SU-DHL-6 (cell line): ENCODE results near the gene ZNF628.

Experiments
- H2AFZ ChIP-seq: fragments of 200-600 bp; sonication (generic); 2 replicates; pipeline ENCODE4 v1.6.1; 2014; ENCODE audit warnings: low read depth, mild to moderate bottlenecking, moderate library complexity, mixed read lengths, antibody characterized with exemption, low read length; ENCODE audit not compliant: severe bottlenecking
- H3F3A ChIP-seq: fragments of 200-600 bp; shearing (Covaris generic); 2 replicates; pipeline ENCODE4 v1.6.0; 2016; ENCODE audit warnings: antibody characterized with exemption, mild to moderate bottlenecking; ENCODE audit not compliant: insufficient read depth
- H3K27ac ChIP-seq: fragments of 200-600 bp; sonication (generic); 2 replicates; pipeline ENCODE4 v1.5.1; 2016; ENCODE audit warnings: low read depth, mild to moderate bottlenecking, low read length, moderate library complexity, mixed read lengths
- H3K27me3 ChIP-seq: fragments of 200-600 bp; sonication (generic), shearing (Covaris generic); 2 replicates; pipeline ENCODE4 v1.6.0; 2014; ENCODE audit warnings: mild to moderate bottlenecking, low read length
- H3K36me3 ChIP-seq: fragments of 200-600 bp; sonication (generic); 2 replicates; pipeline ENCODE4 v1.6.1; 2014; ENCODE audit warnings: mild to moderate bottlenecking, low read length, mixed read lengths
- H3K4me2 ChIP-seq: fragments of 300-600, 200-600 bp; shearing (Covaris generic), sonication (generic); 2 replicates; pipeline ENCODE4 v1.6.0; 2014; ENCODE audit warnings: low read length, low read depth, mild to moderate bottlenecking; ENCODE audit not compliant: poor library complexity, severe bottlenecking
- H3K4me3 ChIP-seq: fragments of 200-600 bp; sonication (generic); 2 replicates; pipeline ENCODE4 v1.5.1; 2014; ENCODE audit warnings: antibody characterized with exemption, low read length, mild to moderate bottlenecking, mixed read lengths; ENCODE audit not compliant: insufficient read depth, poor library complexity, severe bottlenecking
- H3K79me2 ChIP-seq: fragments of 200-600 bp; sonication (generic); 2 replicates; pipeline ENCODE4 v1.6.1; 2014; ENCODE audit warnings: mild to moderate bottlenecking, low read length, moderate library complexity; ENCODE audit not compliant: insufficient read depth
- H3K9ac ChIP-seq: fragments of 200-600 bp; sonication (generic); 2 replicates; pipeline ENCODE4 v1.7.0; 2014; ENCODE audit warnings: mild to moderate bottlenecking, low read length
- H3K9me2 ChIP-seq: fragments of 200-600 bp; sonication (generic); replicated peaks from 2 replicates; pipeline ENCODE4 v1.6.1; 2014; ENCODE audit warnings: low read length; ENCODE audit not compliant: insufficient read depth
- H3K9me3 ChIP-seq: fragments of 200-600 bp; sonication (generic); 2 replicates; pipeline ENCODE4 v1.6.1; 2014; ENCODE audit warnings: low read length, mixed read lengths; ENCODE audit not compliant: insufficient read depth
- H4K20me1 ChIP-seq: fragments of 200-600 bp; sonication (generic); 2 replicates; pipeline ENCODE4 v1.6.1; 2014; ENCODE audit warnings: low read depth, mild to moderate bottlenecking, antibody characterized with exemption, low read length, moderate library complexity, mixed read lengths
- EZH2phosphoT487 ChIP-seq: fragments of 200-600 bp; sonication (generic), shearing (Covaris generic); conservative IDR thresholded peaks from 2 replicates; pipeline ENCODE4 v1.6.1; 2018; ENCODE audit warnings: mild to moderate bottlenecking, antibody characterized with exemption, low read length, moderate library complexity, mixed read lengths
- TF ChIP-seq, protein P1 (sequence below): fragments of 200-600 bp; sonication (generic); IDR thresholded peaks from one replicate; pipeline ENCODE4 v1.5.1; 2017; ENCODE audit warnings: antibody characterized with exemption, mild to moderate bottlenecking, low read length, moderate library complexity; ENCODE audit not compliant: insufficient read depth, poor library complexity, severe bottlenecking

The ZNF628 gene

DNA sequence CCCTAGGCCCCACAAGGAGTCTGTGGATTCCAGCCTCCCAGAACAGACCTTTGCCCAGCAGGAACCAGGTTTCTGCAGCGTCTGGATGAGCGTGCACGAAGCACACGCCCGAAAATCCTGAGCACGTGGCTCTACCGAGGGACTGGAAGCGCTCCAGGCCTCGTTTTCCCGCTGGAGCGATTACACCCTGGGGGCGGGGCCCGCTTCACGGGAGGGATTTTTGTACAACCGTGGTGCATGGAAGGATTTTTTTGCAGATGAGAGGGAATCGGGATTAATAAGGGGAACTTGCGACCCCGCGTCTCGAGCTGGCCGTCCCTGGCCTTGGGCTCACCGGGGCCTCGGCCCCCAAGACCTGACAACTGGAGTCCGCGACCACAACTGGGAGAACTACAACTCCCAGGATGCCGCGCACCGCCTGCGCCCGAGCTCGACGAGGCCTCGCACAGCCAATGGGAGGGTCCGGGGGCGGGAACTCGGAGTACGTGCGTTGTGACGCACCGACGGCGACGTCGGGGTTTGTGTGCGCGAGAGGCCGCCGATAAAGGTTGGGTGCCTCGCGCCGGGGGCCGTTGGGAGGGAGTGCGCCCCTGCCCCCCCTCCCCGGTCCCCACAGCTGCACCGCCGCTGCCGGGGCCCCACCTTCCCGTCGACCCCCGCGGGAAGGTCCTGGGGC is at the start of gene ZNF628:
ZNF628 (plus strand) TSS at position 518 of the 676 bp plus-strand sequence. CDS start 3,294 bp downstream, outside the sequence.
- H3K79me2 ChIP-seq, result peaks cover 14% of the 10 kb centered on the region; the same call in 1 of the 2 replicates
- H3K4me3 ChIP-seq, result peak within 1 kb of the TSS; percentile 76
- no peaks in the 10 kb centered on the region for H3K36me3 ChIP-seq
- no peaks in the 10 kb centered on the region for H3K9me3 ChIP-seq
- H2AFZ ChIP-seq, result peak within 1 kb of the TSS; percentile 90
- TF ChIP-seq, protein P1, sequence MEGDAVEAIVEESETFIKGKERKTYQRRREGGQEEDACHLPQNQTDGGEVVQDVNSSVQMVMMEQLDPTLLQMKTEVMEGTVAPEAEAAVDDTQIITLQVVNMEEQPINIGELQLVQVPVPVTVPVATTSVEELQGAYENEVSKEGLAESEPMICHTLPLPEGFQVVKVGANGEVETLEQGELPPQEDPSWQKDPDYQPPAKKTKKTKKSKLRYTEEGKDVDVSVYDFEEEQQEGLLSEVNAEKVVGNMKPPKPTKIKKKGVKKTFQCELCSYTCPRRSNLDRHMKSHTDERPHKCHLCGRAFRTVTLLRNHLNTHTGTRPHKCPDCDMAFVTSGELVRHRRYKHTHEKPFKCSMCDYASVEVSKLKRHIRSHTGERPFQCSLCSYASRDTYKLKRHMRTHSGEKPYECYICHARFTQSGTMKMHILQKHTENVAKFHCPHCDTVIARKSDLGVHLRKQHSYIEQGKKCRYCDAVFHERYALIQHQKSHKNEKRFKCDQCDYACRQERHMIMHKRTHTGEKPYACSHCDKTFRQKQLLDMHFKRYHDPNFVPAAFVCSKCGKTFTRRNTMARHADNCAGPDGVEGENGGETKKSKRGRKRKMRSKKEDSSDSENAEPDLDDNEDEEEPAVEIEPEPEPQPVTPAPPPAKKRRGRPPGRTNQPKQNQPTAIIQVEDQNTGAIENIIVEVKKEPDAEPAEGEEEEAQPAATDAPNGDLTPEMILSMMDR, result no peak
- no peak for TF ChIP-seq EZH2phosphoT487
- peak within 1 kb of the TSS; percentile 63 for H3K9ac ChIP-seq
- no peaks in the 10 kb centered on the region for H4K20me1 ChIP-seq
- peak within 1 kb of the TSS; percentile 77 for H3K4me2 ChIP-seq
- no peaks in the 10 kb centered on the region for H3K27me3 ChIP-seq
- H3K9me2 ChIP-seq, result no peaks in the 10 kb centered on the region
- peak within 1 kb of the TSS; percentile 65 for H3K27ac ChIP-seq
- H3F3A ChIP-seq, result no peaks in the 10 kb centered on the region

DNA sequence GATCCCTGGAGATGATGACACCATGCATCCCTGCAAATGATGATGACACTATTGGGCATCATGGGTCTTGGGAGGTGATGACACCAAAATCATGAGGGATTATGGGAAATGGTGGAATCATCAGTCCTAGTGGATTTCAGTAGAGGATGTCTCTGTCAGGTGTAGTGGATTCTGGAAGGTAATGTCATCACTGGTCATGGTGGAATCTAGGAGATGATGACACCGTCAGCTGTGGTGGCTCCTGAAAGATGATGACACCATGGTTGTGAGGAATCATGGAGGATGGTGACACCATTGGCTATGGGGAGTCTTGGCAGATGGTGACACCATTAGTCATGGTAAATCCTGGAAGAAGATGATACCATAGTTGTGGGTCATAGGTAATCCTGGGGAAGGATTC is 45.2 kb upstream of the ZNF628 start:
- Histone ChIP-seq H3K27ac (no peak overlapping the region), H4K20me1 (no peaks in the 10 kb centered on the region), H3K36me3 (no peaks in the 10 kb centered on the region), H3F3A (no peaks in the 10 kb centered on the region), H3K79me2 (no peaks in the 10 kb centered on the region), H3K4me3 (no peak overlapping the region), H3K27me3 (no peaks in the 10 kb centered on the region), H3K9me3 (no peaks in the 10 kb centered on the region), H2AFZ (no peak overlapping the region), H3K9me2 (no peaks in the 10 kb centered on the region), H3K4me2 (no peak overlapping the region), H3K9ac (no peak overlapping the region)
- TF ChIP-seq EZH2phosphoT487, result no peak
- TF ChIP-seq, protein P1, result no peak

DNA sequence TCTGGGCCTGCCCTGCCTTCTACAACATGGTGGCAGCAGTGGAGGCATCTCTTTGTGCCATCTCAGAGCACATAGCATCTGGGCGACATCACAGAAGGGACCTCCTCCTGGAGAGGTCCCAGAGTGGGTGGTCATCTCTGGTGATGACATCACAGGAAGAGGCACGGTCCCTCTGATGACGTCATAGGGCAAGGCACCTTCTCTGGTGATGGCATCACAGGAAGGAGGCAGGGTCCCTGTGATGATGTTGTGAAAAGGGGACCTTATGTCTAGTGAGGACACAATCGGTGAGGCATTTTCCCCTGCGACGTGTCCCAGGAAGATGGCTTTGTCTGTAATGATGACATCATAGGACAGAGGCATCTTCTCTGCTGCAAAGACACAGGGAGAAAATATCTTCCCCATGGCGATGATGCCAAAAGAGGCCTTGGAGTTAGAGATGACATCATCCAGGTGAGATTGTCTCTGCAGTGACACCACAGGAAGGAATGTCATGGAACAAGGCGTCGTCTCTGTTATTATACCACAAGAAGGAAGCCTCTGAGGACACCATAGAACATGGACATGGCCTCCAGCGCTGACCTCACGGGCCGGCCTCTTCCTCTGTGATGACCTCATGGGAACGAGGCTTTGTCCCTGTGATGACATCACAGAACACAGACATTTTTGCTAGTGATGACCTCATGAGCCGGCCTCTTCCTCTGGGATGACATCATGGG is 44.0 kb upstream of the ZNF628 start:
- Histone ChIP-seq H3F3A (no peaks in the 10 kb centered on the region), H3K27me3 (no peaks in the 10 kb centered on the region), H3K4me2 (no peak overlapping the region), H3K36me3 (no peaks in the 10 kb centered on the region), H3K9ac (no peak overlapping the region), H3K9me3 (no peaks in the 10 kb centered on the region), H3K79me2 (no peaks in the 10 kb centered on the region), H3K27ac (no peak overlapping the region), H3K9me2 (no peaks in the 10 kb centered on the region), H3K4me3 (no peak overlapping the region), H4K20me1 (no peaks in the 10 kb centered on the region), H2AFZ (no peak overlapping the region)
- TF ChIP-seq, protein P1, result no peak
- TF ChIP-seq EZH2phosphoT487, result no peak
